VCaP (cell line): ENCODE results near the gene CDH4.

Source experiments
- H3K27ac ChIP-seq: fragments of 450-650 bp; 2 replicates; pipeline ENCODE4 v1.5.1; 2017
- CTCF ChIP-seq: fragments of 450-650 bp; conservative IDR thresholded peaks from 2 replicates; pipeline ENCODE4 v1.5.1; 2017; ENCODE audit warnings: mild to moderate bottlenecking, moderate library complexity

CDH4 gene

GRCh38 chr20:61847420-61847748 is 595.3 kb downstream of the CDH4 start:
- TF ChIP-seq CTCF: no peak
- H3K27ac ChIP-seq: no peak overlapping the region

DNA sequence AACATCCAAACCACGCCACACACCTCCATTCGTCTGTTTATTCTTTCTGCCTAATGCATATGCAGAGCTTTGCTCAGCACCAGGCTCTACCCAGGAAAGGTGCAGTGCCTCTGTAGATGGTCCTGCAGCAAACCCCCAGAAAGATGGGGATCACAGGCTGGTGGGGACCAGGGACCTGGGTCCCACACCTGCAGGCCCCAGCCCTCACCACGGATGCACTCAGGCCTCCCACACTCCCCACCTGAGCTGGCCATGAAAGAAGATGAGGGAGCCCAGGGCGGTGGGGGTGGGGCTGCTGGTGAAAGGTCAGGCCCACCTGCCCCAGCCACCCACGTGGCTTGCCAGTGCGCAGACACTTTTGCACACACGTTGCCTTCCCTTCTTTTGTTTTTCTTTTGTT is 595.9 kb downstream of the CDH4 start:
- no peak for TF ChIP-seq CTCF
- H3K27ac ChIP-seq: no peak overlapping the region

DNA sequence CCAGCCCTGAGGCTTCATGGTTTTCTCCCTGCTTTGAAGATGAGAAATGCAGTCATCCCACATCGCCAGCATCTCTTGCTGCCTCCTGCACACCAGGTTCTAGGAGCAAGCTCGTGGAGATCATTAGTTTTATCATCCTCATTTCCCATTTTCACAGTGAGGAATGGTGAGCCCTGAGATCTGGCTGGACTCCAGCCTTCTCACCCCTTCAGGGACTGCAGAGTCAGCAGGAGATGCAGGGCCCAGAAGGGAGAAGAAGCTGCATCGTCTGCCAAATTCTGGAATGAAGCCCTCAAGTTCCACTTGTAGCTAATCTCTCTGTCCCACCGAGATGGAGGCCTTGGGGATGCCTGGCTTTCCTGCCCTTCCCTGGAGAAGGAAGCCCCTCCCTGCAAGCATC is 596.8 kb downstream of the CDH4 start:
- H3K27ac ChIP-seq: no peak overlapping the region
- no peak for TF ChIP-seq CTCF

DNA sequence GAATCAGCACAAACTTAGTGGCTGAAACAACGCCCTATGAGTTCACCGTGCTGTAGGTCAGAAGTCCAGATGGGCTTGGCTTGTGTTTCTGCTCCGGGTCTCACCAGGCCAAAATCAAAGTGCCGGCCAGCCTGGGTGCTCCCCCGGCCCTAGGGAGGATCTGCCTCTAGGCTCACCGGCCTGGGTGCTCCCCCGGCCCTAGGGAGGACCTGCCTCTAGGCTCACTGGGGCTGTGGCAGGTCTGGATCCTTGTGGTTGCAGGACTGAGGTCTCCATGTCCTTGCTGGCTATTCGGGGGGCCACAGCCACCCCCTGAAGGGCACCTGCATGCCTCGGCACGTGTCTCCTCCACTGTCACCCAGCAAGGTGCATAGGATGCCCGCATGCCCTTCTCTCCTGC is 597.3 kb downstream of the CDH4 start:
- TF ChIP-seq CTCF: no peak
- H3K27ac ChIP-seq: no peak overlapping the region

- no peak for TF ChIP-seq CTCF
- H3K27ac ChIP-seq: no peak overlapping the region
Measured at GRCh38 chr20:61849822-61850221, 597.8 kb downstream of the CDH4 start.

DNA sequence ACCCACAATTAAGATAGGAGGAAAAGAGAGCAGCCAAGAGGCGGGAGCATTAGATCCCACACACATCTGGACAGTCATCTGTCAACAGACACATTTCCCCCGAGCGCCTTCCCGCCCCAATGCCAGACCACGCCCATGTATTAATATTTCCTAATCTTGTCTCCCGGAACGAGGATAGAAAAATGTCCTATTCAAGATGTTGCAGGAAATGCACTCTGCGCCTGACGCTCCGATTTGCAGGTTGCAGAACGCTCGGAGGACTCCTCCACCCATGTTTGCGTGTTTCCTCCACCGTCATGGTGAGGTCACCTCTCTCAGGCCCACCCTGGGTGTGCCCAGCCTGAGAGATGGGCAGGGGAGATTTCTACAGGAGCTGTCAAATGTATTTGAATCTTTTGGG is 598.4 kb downstream of the CDH4 start:
- TF ChIP-seq CTCF: no peak

DNA sequence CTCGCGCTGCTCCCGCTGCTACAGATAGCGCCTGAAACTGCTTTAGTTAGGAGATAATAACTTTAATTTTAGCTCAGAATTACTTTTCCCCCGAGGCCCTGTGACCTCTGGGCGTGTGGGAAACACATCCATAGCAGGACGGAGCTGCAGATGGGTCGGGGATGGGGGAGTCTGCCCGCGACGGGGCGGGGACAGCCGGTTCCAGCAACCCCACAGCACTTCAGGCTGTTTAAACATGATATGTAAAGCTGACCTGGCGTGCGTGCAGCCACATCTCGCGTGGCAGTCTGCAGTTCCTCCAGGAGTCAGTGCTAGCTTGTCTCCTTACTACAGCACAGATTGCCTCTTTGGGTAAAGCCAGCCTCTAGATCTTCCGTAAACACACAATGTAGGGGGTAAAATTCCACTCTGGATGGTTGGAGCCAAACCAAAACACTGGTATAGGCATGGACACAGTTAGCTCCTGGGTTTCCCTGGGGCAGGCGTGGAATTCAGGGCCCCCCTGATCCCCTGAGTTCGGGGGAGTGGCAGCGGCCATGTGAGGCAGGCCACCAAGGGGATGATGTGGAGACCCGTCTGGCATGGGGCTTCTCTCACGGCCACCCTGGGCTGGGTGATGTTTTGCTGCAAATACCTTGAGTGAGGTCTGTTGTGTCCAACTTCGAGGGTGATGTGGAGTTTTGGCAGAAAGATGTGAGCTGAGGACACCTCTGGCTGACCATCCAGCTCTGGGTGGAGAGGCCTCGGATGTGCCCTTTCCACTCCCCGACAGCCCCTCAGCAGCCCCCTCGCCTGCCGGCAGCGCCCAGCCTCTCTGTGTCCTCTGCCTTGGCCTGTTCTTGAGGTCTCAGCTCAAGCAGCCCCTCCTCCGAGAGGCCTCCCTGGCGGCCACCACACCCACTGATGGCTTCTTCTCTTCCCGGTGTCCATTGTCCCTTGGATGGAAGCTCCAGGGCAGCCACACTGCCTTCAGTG is 599.2 kb downstream of the CDH4 start:
- no peak overlapping the region for H3K27ac ChIP-seq
- no peak for TF ChIP-seq CTCF

More for the DNA sequence above, 598.4 kb downstream of the CDH4 start:
- H3K27ac ChIP-seq: no peak overlapping the region
